ENCODE measurements around the gene ACSS3.

DNA sequence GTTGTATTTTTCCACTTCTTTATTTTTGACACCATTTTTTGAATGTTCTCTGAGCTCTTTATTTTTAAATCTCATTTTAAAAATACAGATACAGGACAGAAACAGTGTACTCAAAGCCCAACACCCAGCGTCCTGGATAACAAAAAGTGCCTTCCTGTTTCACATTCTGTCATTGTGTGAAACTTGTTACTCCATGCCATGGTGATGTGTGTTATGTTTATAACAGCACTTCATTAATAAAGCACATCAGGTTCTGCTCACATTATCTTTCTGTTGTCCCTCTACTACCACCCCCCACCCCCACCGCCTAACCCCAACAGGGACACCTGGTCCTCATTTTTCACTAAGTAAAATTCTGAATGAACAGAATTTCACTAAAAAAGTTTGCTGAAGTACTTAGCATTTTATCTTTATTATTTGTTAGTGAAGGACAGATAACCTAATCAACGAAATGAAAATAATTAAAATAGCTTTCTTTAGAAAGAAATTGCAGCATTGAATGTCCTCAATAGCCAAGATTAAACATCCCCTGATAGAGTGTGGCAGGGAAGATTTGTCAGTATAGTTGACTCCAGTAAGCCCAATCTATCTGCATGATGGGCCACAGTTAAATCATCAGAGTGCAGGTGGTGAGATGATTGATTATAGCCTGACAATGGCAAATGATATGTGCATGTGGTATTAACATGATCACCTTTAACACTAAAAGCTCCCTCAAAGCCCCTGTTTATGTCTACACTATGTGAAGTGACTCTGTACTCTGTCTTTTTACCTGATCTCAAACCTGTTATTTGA lies 153.9 kb downstream of the ACSS3 start:
- no peak for TF ChIP-seq JUN (IDR thresholded peaks at IDR 0.05; ENCODE audit: borderline replicate concordance, insufficient read depth, insufficient read length, low read depth)
- TF ChIP-seq POLR2A (IDR thresholded peaks at IDR 0.05; ENCODE audit: low read depth, low read length), result no peak

Measured in endothelial cell of umbilical vein (primary cell).